ENCODE results near the gene MOGAT2.

MOGAT2 gene

DNA sequence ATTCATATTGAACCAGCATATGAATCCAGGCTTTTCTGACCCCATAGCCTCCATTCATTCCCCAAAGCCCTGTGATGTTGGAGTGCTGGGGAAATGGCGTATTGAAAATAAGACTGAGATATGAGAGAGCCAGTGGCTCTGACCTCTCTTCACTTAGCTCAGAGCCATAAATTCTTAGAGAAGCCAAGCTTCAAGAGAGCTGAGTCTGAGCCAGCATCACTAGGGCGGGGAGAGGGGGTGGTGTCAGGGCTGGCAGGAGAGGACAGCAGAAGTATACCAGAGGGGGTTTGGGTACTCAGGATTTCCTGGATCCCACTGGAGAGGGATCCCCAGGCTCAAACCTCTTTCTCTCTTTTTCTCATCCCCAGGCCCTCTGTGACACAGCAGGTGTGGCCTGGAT is 16.7 kb upstream of the MOGAT2 start:
- Mint-ChIP-seq H3K9me3 (peaks cover 5% of the 10 kb centered on the region), H3K36me3 (ENCODE audit: low read depth) (no peaks in the 10 kb centered on the region), H3K27ac (no peak overlapping the region), H3K4me3 (no peak overlapping the region), H3K27me3 (ENCODE audit: low read depth) (peaks cover 17% of the 10 kb centered on the region), H3K4me1 (no peaks in the 10 kb centered on the region)
- TF ChIP-seq, protein P1, sequence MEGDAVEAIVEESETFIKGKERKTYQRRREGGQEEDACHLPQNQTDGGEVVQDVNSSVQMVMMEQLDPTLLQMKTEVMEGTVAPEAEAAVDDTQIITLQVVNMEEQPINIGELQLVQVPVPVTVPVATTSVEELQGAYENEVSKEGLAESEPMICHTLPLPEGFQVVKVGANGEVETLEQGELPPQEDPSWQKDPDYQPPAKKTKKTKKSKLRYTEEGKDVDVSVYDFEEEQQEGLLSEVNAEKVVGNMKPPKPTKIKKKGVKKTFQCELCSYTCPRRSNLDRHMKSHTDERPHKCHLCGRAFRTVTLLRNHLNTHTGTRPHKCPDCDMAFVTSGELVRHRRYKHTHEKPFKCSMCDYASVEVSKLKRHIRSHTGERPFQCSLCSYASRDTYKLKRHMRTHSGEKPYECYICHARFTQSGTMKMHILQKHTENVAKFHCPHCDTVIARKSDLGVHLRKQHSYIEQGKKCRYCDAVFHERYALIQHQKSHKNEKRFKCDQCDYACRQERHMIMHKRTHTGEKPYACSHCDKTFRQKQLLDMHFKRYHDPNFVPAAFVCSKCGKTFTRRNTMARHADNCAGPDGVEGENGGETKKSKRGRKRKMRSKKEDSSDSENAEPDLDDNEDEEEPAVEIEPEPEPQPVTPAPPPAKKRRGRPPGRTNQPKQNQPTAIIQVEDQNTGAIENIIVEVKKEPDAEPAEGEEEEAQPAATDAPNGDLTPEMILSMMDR (IDR thresholded peaks at IDR 0.05; ENCODE audit: unreplicated experiment in 3 of 3) = no peak

DNA sequence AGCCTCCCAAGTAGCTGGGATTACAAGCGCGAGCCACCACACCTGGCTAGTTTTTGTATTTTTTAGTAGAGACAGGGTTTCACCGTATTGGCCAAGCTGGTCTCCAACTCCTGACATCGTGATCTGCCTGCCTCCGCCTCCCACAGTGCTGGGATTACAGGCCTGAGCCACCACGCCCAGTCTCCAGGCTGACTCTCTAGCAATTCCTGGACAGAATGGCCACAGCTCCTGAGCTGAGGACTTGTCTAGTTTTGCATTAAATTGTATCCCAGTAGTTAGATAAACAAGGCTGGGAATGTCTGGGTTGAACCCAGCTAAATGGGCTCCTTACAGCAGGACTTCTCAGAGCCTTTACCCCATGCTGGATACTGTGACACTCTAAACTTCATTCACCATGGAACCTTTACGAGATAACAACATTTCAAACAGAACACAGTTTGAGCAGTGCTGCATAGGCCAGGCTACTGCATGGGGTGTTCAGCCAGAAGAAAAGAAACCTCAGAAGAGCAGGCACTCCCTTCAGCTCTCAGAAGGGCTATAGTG is 13.9 kb upstream of the MOGAT2 start:
- H3K4me1 Mint-ChIP-seq = no peaks in the 10 kb centered on the region
- no peaks in the 10 kb centered on the region for H3K36me3 Mint-ChIP-seq (ENCODE audit: low read depth)
- peaks cover 11% of the 10 kb centered on the region for H3K27me3 Mint-ChIP-seq (ENCODE audit: low read depth)
- TF ChIP-seq, protein P1 (IDR thresholded peaks at IDR 0.05; ENCODE audit: unreplicated experiment in 3 of 3) = no peak
- no peak overlapping the region for H3K27ac Mint-ChIP-seq
- H3K4me3 Mint-ChIP-seq = no peak overlapping the region
- H3K9me3 Mint-ChIP-seq = peaks cover 3% of the 10 kb centered on the region

DNA sequence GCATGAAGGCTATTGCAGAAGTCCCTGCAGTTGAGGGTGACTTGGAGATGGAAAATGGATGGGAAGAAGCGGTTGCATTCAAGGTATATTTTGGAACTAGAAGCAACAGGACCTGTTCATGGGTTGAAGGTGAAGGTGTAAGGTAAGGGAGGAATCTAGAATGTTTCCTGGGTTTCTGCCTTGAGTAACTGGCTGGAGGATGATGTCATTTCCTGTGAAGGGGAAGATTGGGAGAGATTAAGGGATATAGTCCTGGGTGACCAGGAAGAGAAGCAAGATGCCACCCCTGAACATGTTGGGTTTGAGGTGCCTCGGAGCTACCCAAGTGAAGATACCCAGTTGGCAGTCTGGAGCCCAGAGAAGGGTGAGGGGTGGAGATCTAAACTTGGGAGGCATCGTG is 12.1 kb upstream of the MOGAT2 start:
- Mint-ChIP-seq H3K27ac (no peak overlapping the region), H3K27me3 (ENCODE audit: low read depth) (peaks cover 4% of the 10 kb centered on the region), H3K4me1 (no peaks in the 10 kb centered on the region), H3K9me3 (peaks cover 3% of the 10 kb centered on the region), H3K36me3 (ENCODE audit: low read depth) (no peaks in the 10 kb centered on the region), H3K4me3 (no peak overlapping the region)
- TF ChIP-seq, protein P1 (IDR thresholded peaks at IDR 0.05; ENCODE audit: unreplicated experiment in 3 of 3) = no peak

DNA sequence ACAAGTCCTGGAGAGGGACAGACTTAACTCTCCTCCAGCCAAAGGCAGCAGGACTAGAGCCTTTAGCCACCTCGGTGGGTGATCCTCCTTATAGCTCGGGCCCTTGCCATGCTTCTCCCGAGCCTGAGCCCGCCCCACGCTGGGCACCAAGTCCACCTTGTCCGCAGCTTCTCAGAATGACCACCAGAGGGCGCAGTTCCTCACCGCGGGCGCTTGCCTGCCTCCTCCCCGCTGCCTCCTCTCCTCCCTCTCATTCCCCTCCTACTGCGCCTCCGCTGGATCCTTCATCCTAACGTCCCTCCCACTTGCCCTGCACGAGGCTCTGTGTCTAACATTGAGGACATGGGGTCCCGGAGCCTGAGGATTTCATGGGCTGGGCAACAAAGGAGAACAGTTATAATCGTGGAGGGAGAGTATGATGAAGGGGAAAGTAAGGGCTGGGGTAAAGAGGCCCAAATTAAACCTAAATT is 11.3 kb upstream of the MOGAT2 start:
- no peak overlapping the region for H3K4me3 Mint-ChIP-seq
- no peaks in the 10 kb centered on the region for H3K36me3 Mint-ChIP-seq (ENCODE audit: low read depth)
- peaks cover 3% of the 10 kb centered on the region for H3K9me3 Mint-ChIP-seq
- no peak overlapping the region for H3K27ac Mint-ChIP-seq
- H3K27me3 Mint-ChIP-seq (ENCODE audit: low read depth) = peaks cover 4% of the 10 kb centered on the region
- TF ChIP-seq, protein P1 (IDR thresholded peaks at IDR 0.05; ENCODE audit: unreplicated experiment in 3 of 3) = peak; percentile 84 to 86 (median 86)
- H3K4me1 Mint-ChIP-seq = no peaks in the 10 kb centered on the region

DNA sequence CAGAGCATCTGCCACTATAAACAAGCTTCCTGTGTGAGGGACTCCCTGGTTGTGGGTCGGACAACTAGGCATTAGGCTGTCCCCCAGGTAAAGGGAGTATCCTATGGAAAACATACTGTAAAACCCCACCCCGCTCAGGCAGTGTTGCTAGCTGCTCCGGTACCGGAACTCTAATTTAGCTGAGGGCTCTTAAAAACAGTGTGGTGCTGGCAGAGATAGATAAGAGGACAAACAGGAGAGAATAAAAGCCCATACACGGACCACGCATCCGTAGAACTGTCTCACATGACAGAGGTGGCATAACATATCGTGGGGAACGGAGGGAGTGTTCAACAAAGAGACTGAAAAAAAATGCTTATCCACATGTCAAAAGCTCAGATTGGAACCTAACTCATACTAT is 3.4 kb upstream of the MOGAT2 start:
- Mint-ChIP-seq H3K36me3 (ENCODE audit: low read depth) (no peaks in the 10 kb centered on the region), H3K27ac (no peak overlapping the region), H3K4me1 (peaks cover 6% of the 10 kb centered on the region), H3K4me3 (no peak overlapping the region), H3K27me3 (ENCODE audit: low read depth) (peaks cover 4% of the 10 kb centered on the region), H3K9me3 (no peaks in the 10 kb centered on the region)
- TF ChIP-seq, protein P1 (IDR thresholded peaks at IDR 0.05; ENCODE audit: unreplicated experiment in 3 of 3) = no peak

DNA sequence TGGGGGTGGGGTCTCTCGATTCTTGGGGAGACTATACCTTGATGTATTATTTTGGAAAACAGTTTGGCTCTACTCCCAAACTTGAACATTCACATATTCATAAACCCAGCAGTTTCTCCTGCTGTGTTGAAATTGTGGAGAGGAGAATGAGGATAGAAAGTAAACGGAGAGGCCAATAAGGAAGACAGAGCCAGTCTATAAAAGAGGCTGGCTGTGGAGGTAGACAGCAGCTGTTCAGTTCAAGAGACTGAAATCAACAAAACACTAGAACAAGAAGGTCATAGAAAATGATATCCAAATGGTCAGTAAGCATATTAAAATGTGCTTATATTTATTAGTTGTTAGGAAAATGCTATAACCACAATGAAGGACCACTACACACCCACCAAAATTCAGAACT is 1.9 kb upstream of the MOGAT2 start:
- no peaks in the 10 kb centered on the region for H3K9me3 Mint-ChIP-seq
- H3K4me1 Mint-ChIP-seq = peaks cover 9% of the 10 kb centered on the region
- no peak overlapping the region for H3K27ac Mint-ChIP-seq
- H3K36me3 Mint-ChIP-seq (ENCODE audit: low read depth) = no peaks in the 10 kb centered on the region
- TF ChIP-seq, protein P1 (IDR thresholded peaks at IDR 0.05; ENCODE audit: unreplicated experiment in 3 of 3) = no peak
- H3K4me3 Mint-ChIP-seq = no peak overlapping the region
- H3K27me3 Mint-ChIP-seq (ENCODE audit: low read depth) = peaks cover 4% of the 10 kb centered on the region
